Diencephalon (tissue), 1 donor: ENCODE measurements around the gene MT1A. TPM values are rescaled to one million over a fixed set of nuclear protein-coding genes. Genes with fewer than 3 reads are reported as not detected.

Experiments used
- total RNA-seq: library from RNA; depleted of rRNA; stranded (reverse); fragments of >200 nt; gene quantifications from one replicate; pipeline ENCODE4 v1.2.3, GENCODE V29; 2014

Gene MT1A
- not detected for total RNA-seq

GRCh38 chr16:56637814-56638750, at the start of gene MT1A:
TSS of gene MT1A (plus strand) at chr16:56638666. CDS start at chr16:56638739, 73 bp downstream.

GRCh38 chr16:56589141-56590039, 49.1 kb upstream of the MT1A start, which contains the start of gene MT3:
TSS of gene MT3 (plus strand) at chr16:56589528. CDS start at chr16:56589591, 63 bp downstream.

GRCh38 chr16:56608043-56608875, 30.2 kb upstream of the MT1A start, which contains the start of gene MT2A:
TSS of gene MT2A (plus strand) at chr16:56608584. CDS start at chr16:56608656, 72 bp downstream.

GRCh38 chr16:56625140-56625942, 13.1 kb upstream of the MT1A start, which contains the start of gene MT1E:
TSS of gene MT1E (plus strand) at chr16:56625781. CDS start at chr16:56625852, 71 bp downstream.

GRCh38 chr16:56632156-56632847, 6.2 kb upstream of the MT1A start, which contains the start of gene MT1M:
TSS of gene MT1M (plus strand) at chr16:56632659. CDS start at chr16:56632732, 73 bp downstream.

GRCh38 chr16:56651586-56651985, 13.1 kb downstream of the MT1A start, which contains the start of gene MT1B:
TSS of gene MT1B (plus strand) at chr16:56651886. CDS start at chr16:56651954, 68 bp downstream.

GRCh38 chr16:56657555-56658326, 19.3 kb downstream of the MT1A start, which contains the start of gene MT1F:
TSS of gene MT1F (plus strand) at chr16:56657959. CDS start at chr16:56658059, 100 bp downstream.

GRCh38 chr16:56667581-56668571, 29.4 kb downstream of the MT1A start, which contains the start of gene MT1G:
TSS of gene MT1G (minus strand) at chr16:56668065. CDS start at chr16:56667993, 72 bp downstream.

GRCh38 chr16:56669005-56669839, 30.8 kb downstream of the MT1A start, which contains the start of gene MT1H:
TSS of gene MT1H (plus strand) at chr16:56669814. CDS start at chr16:56669885, 71 bp downstream.

GRCh38 chr16:56681939-56682702, 43.7 kb downstream of the MT1A start, which contains the start of gene MT1X:
TSS of gene MT1X (plus strand) at chr16:56682470. CDS start at chr16:56682541, 71 bp downstream.

Other genes with a start within 250 kb of the MT1A start
- gene AMFR, start 213.1 kb upstream of the MT1A start, total RNA-seq = 244 TPM
- 225 TPM for gene NUDT21, start 187.3 kb upstream of the MT1A start, total RNA-seq
- gene OGFOD1, start 187.1 kb upstream of the MT1A start, total RNA-seq = 25.4 TPM
- 126 TPM for gene BBS2, start 118.6 kb upstream of the MT1A start, total RNA-seq
- gene MT4, start 73.6 kb upstream of the MT1A start, total RNA-seq = not detected
- gene MT3, start 49.1 kb upstream of the MT1A start, total RNA-seq = 51.7 TPM
- 5.1 TPM for gene MT2A, start 30.1 kb upstream of the MT1A start, total RNA-seq
- 9.9 TPM for gene MT1E, start 12.9 kb upstream of the MT1A start, total RNA-seq
- 1.4 TPM for gene MT1M, start 6.0 kb upstream of the MT1A start, total RNA-seq
- not detected for gene MT1B, start 13.2 kb downstream of the MT1A start, total RNA-seq
- 1.8 TPM for gene MT1F, start 19.3 kb downstream of the MT1A start, total RNA-seq
- gene MT1G, start 29.4 kb downstream of the MT1A start, total RNA-seq = not detected
- not detected for gene MT1H, start 31.1 kb downstream of the MT1A start, total RNA-seq
- 14.3 TPM for gene MT1X, start 43.8 kb downstream of the MT1A start, total RNA-seq
- 140 TPM for gene NUP93, start 91.5 kb downstream of the MT1A start, total RNA-seq
- gene SLC12A3, start 226.5 kb downstream of the MT1A start, total RNA-seq = not detected